Measurements from ENCODE around the gene MLYCD. TPM values are rescaled to one million over a fixed set of nuclear protein-coding genes. Genes with fewer than 3 reads are reported as not detected.

Gene MLYCD
- total and polyA plus RNA-seq, 7 donors, result 1.8 to 16.3 (median 9.3) TPM

DNA sequence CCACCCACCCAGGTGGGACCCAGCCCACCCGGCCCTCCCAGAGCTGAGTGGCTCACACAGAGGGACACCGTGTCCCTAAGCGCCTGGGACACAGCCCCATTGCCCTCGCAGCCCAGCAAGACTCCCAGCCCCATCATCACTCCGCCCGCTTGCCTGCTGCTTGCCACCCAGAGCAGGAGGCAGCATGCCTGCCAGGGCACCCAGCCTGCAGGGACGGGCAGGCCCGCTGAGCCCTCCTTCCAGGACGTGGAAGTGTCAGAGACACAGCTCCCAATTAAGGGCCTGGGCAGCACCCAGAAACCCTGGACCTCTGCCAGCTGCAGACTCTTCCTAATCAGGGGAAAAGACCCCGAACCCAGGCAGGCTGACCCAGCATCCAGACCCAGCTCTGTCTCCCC, 36.9 kb downstream of the MLYCD start:
- no peak for DNase-seq
- Histone ChIP-seq H3K4me3 (no peak overlapping the region), H3K27me3 (no peaks in the 10 kb centered on the region), H3K9me3 (no peaks in the 10 kb centered on the region), H3K27ac (no peak overlapping the region), H3K36me3 (peaks cover 0 to 7% (median 0%) of the 10 kb centered on the region in 4 donors), H3K4me1 (no peaks in the 10 kb centered on the region)
- TF ChIP-seq POLR2A (IDR thresholded peaks at IDR 0.05) (no peak), EP300 (IDR thresholded peaks at IDR 0.05) (no peak), POLR2AphosphoS5 (IDR thresholded peaks at IDR 0.05) (no peak)
- TF ChIP-seq, protein P1, sequence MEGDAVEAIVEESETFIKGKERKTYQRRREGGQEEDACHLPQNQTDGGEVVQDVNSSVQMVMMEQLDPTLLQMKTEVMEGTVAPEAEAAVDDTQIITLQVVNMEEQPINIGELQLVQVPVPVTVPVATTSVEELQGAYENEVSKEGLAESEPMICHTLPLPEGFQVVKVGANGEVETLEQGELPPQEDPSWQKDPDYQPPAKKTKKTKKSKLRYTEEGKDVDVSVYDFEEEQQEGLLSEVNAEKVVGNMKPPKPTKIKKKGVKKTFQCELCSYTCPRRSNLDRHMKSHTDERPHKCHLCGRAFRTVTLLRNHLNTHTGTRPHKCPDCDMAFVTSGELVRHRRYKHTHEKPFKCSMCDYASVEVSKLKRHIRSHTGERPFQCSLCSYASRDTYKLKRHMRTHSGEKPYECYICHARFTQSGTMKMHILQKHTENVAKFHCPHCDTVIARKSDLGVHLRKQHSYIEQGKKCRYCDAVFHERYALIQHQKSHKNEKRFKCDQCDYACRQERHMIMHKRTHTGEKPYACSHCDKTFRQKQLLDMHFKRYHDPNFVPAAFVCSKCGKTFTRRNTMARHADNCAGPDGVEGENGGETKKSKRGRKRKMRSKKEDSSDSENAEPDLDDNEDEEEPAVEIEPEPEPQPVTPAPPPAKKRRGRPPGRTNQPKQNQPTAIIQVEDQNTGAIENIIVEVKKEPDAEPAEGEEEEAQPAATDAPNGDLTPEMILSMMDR (IDR thresholded peaks at IDR 0.05), result no peak
- intact Hi-C loops (cut with DNase I), result no loop called here
- 69 to 82% methylated on average over 10 of the region's 10 CpGs for WGBS, 2 donors

DNA sequence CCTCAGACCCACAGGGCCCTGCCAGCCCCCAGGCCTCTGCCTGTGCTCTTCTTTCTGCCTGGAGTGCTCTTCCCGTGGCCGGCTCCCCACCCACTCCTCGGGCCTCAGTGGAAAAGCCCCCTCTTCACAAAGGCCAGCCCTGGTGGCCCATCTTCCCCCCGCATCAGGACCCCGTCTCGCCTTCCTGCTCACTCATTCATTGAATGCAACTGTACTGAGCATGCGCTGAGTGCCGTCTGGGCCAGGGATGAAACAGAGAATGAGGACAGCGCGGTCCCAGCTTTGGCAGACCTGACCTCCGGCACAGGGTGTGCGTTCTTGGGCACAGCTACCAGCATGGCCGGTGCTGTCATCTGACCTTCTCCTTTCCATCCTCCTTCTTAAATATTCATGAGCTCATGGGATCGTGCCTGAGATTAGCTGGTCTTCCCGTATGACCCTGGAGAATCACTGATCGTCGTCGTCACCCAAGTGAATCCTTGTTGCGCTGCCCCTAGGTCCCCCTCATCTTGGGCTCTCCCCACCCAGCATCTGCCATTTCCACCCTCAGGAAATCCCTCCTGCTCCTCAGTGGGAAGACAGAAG, 37.8 kb downstream of the MLYCD start:
- H3K27ac ChIP-seq, result no peak overlapping the region
- no peak for TF ChIP-seq EP300 (IDR thresholded peaks at IDR 0.05)
- TF ChIP-seq, protein P1 (IDR thresholded peaks at IDR 0.05), result no peak
- no peak for TF ChIP-seq POLR2AphosphoS5 (IDR thresholded peaks at IDR 0.05)
- TF ChIP-seq POLR2A (IDR thresholded peaks at IDR 0.05), result no peak
- H3K4me3 ChIP-seq, result no peak overlapping the region
- intact Hi-C loops (cut with DNase I), result no loop called here
- 92 to 93% methylated on average over 19 of the region's 19 CpGs for WGBS, 2 donors
- no peak for DNase-seq
- H3K27me3 ChIP-seq, result no peaks in the 10 kb centered on the region
- H3K9me3 ChIP-seq, result no peaks in the 10 kb centered on the region
- peaks cover 0 to 7% (median 0%) of the 10 kb centered on the region in 4 donors for H3K36me3 ChIP-seq
- H3K4me1 ChIP-seq, result no peaks in the 10 kb centered on the region

DNA sequence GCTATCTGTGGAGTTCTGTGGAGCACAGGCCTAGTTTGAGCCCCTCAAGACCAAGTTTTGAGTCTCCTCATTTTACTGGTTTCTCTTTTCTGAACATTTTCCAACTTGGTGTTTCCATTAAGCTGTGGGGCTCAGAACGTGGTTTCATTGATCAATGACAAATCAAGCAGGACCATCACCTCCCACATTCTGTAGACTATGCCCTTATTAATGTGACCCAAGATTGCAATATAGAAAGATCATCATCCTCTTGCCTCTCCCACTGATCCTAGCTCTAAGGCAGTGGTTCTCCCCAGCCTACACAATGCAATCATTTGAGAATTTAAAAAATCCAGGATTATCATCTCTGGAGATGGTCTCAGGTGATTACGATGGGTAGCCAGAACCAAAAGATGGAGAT, 38.4 kb downstream of the MLYCD start:
- Histone ChIP-seq H3K4me1 (no peaks in the 10 kb centered on the region), H3K27me3 (no peaks in the 10 kb centered on the region), H3K9me3 (no peaks in the 10 kb centered on the region), H3K27ac (no peak overlapping the region), H3K36me3 (peaks cover 0 to 7% (median 0%) of the 10 kb centered on the region in 4 donors), H3K4me3 (no peak overlapping the region)
- 95% methylated on average over 2 of the region's 2 CpGs for WGBS, 2 donors
- intact Hi-C loops (cut with DNase I), result no loop called here
- TF ChIP-seq EP300 (IDR thresholded peaks at IDR 0.05), result no peak
- TF ChIP-seq, protein P1 (IDR thresholded peaks at IDR 0.05), result no peak
- no peak for TF ChIP-seq POLR2A (IDR thresholded peaks at IDR 0.05)
- no peak for DNase-seq

DNA sequence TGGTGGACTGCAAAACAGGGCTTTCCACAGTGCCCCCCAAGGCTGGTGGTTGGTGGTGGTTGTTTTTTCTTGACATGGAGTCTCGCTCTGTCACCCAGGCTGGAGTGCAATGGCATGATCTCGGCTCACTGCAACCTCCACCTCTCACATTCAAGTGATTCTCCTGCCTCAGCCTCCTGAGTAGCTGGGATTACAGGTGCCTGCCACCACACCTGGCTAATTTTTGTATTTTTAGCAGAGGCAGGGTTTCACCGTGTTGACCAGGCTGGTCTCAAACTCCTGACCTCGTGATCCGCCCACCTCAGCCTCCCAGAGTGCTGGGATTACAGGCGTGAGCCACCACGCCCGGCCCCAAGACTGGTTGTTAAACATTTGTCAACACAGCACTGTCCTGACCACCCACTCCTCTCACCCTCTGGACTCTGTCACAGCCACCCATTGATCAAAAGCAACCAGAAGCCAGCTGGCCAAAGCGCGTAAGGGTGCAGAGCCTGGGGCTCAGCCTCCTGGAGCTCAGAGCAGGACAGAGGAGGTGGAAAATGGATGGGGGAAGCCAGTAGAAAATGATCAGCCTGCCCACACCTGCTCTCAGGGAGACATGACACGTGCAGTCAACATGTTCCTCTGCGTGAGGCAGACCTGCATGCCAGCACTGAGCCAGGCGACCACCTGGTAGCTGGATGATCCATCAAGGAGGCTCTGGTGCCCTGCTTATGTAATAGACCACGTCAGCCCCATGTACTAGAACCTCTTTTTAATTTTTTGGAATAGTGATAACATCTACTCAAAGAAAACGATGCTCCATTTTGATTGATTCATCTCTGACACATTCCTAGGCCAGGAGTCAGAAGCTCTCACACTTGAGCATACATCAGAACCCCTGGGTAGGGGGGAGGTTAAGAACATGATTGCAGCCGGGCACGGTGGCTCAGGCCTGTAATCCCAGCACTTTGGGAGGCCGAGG, 39.3 kb downstream of the MLYCD start:
- Histone ChIP-seq H3K27ac (no peak overlapping the region), H3K36me3 (peaks cover 0 to 7% (median 0%) of the 10 kb centered on the region in 4 donors), H3K4me1 (no peaks in the 10 kb centered on the region), H3K9me3 (no peaks in the 10 kb centered on the region), H3K27me3 (no peaks in the 10 kb centered on the region), H3K4me3 (no peak overlapping the region)
- no peak for DNase-seq
- WGBS, 2 donors, result 79 to 90% methylated on average over 18 of the region's 18 CpGs
- intact Hi-C loops (cut with DNase I), result no loop called here
- TF ChIP-seq POLR2A (IDR thresholded peaks at IDR 0.05) (no peak), POLR2AphosphoS5 (IDR thresholded peaks at IDR 0.05) (no peak), EP300 (IDR thresholded peaks at IDR 0.05) (no peak)
- TF ChIP-seq, protein P1 (IDR thresholded peaks at IDR 0.05), result no peak
